Hepatocyte (in vitro differentiated cells): ENCODE measurements around the gene TRIM21. TPM values are rescaled to one million over a fixed set of nuclear protein-coding genes. Genes with fewer than 3 reads are reported as not detected.

Source experiments
- DNase-seq: peaks from one replicate; pipeline ENCODE4 v3.0.0-alpha.2; 2016; ENCODE audit warnings: low spot score
- H2AFZ ChIP-seq: fragments of 200-600 bp; sonication (generic); 2 replicates; pipeline ENCODE4 v1.6.0; 2016; ENCODE audit warnings: antibody characterized with exemption, mild to moderate bottlenecking
- H3K27ac ChIP-seq: fragments of 200-600 bp; sonication (generic); 2 replicates; pipeline ENCODE4 v1.5.1; 2016; ENCODE audit warnings: mild to moderate bottlenecking
- H3K27me3 ChIP-seq: fragments of 200-600 bp; sonication (generic); 2 replicates; pipeline ENCODE4 v1.6.1; 2016
- H3K36me3 ChIP-seq: fragments of 200-600 bp; sonication (generic); replicated peaks from 2 replicates; pipeline ENCODE4 v1.5.1; 2016; ENCODE audit warnings: low read depth; ENCODE audit not compliant: insufficient read depth
- H3K4me1 ChIP-seq: fragments of 200-600 bp; sonication (generic); 2 replicates; pipeline ENCODE4 v1.5.1; 2016; ENCODE audit warnings: mild to moderate bottlenecking, moderate library complexity; ENCODE audit not compliant: insufficient read depth
- H3K4me2 ChIP-seq: fragments of 200-600 bp; sonication (generic); 2 replicates; pipeline ENCODE4 v1.6.0; 2016
- H3K4me3 ChIP-seq: fragments of 200-600 bp; sonication (generic); 2 replicates; pipeline ENCODE4 v1.5.1; 2016; ENCODE audit warnings: mild to moderate bottlenecking
- H3K79me2 ChIP-seq: fragments of 200-600 bp; sonication (generic); 2 replicates; pipeline ENCODE4 v1.6.0; 2017; ENCODE audit warnings: mild to moderate bottlenecking
- H3K9me2 ChIP-seq: fragments of 200-600 bp; sonication (generic); replicated peaks from 2 replicates; pipeline ENCODE4 v1.6.0; 2017; ENCODE audit warnings: mild to moderate bottlenecking; ENCODE audit not compliant: insufficient read depth
- H3K9me3 ChIP-seq: fragments of 200-600 bp; sonication (generic); 2 replicates; pipeline ENCODE4 v1.5.1; 2016; ENCODE audit warnings: low read depth, mild to moderate bottlenecking
- H4K20me1 ChIP-seq: fragments of 200-600 bp; sonication (generic); 2 replicates; pipeline ENCODE4 v1.6.0; 2016; ENCODE audit warnings: mild to moderate bottlenecking; ENCODE audit not compliant: insufficient read depth, poor library complexity, severe bottlenecking
- CTCF ChIP-seq: fragments of 200-600 bp; sonication (generic); IDR thresholded peaks from 2 replicates; pipeline ENCODE4 v1.5.1; 2016; ENCODE audit warnings: antibody characterized with exemption, mild to moderate bottlenecking; ENCODE audit not compliant: poor library complexity
- EZH2 ChIP-seq: fragments of 200-600 bp; sonication (generic); IDR thresholded peaks from 2 replicates; pipeline ENCODE4 v1.6.1; 2016; ENCODE audit warnings: antibody characterized with exemption, mild to moderate bottlenecking, borderline replicate concordance
- EZH2phosphoT487 ChIP-seq: fragments of 200-600 bp; sonication (generic); IDR thresholded peaks from one replicate; pipeline ENCODE4 v1.6.1; 2018; ENCODE audit warnings: antibody characterized with exemption, mild to moderate bottlenecking, low read depth, moderate library complexity; ENCODE audit not compliant: unreplicated experiment, severe bottlenecking
- WGBS: methylation state at CpG from one replicate; pipeline ENCODE4 v1.1.6; 2016; ENCODE audit warnings: low lambda C conversion rate; ENCODE audit errors: missing lambda C conversion rate; 5-methylcytosine and 5-hydroxymethylcytosine counted together
- polyA plus RNA-seq: library from polyadenylated mRNA; unstranded; fragments of >200 nt; fragmentation: Nextera tagmentation; extraction: Ambion mirVana; gene quantifications from 2 replicates; pipeline ENCODE4 v1.2.1, GENCODE V29; 2016
- total RNA-seq: library from RNA; depleted of rRNA; stranded (reverse); fragments of >200 nt; gene quantifications from 2 replicates; pipeline ENCODE4 v1.2.3, GENCODE V29; 2014

Gene TRIM21
- total and polyA plus RNA-seq, 2 experiments from 2014 or later: 15.7 to 22.5 TPM

GRCh38 chr11:4393858-4394223 lies 339 bp upstream of the TRIM21 start:
- Histone ChIP-seq H3K79me2 (peaks cover 23% of the 10 kb centered on the region), H3K4me1 (peaks cover 6% of the 10 kb centered on the region), H3K9me3 (no peaks in the 10 kb centered on the region), H3K9me2 (no peaks in the 10 kb centered on the region), H3K27me3 (no peaks in the 10 kb centered on the region), H3K36me3 (no peaks in the 10 kb centered on the region), H3K4me3 (no peak overlapping the region), H3K27ac (peak overlapping the region; percentile 26), H2AFZ (peak overlapping the region; percentile 60), H3K4me2 (peak overlapping the region; percentile 75), H4K20me1 (peaks cover 2% of the 10 kb centered on the region)
- DNase-seq: no peak
- WGBS: 44% methylated on average over 11 of the region's 11 CpGs
- TF ChIP-seq CTCF (no peak), EZH2phosphoT487 (no peak), EZH2 (no peak)

- Histone ChIP-seq H3K79me2 (peaks cover 23% of the 10 kb centered on the region), H3K4me1 (peaks cover 6% of the 10 kb centered on the region), H3K36me3 (no peaks in the 10 kb centered on the region), H3K9me3 (no peaks in the 10 kb centered on the region), H3K4me2 (no peak overlapping the region), H4K20me1 (peaks cover 2% of the 10 kb centered on the region), H3K27ac (no peak overlapping the region), H3K4me3 (no peak overlapping the region), H3K27me3 (no peaks in the 10 kb centered on the region), H2AFZ (no peak overlapping the region), H3K9me2 (no peaks in the 10 kb centered on the region)
- WGBS: 100% methylated on average over 2 of the region's 2 CpGs
- DNase-seq: no peak
- no peak for TF ChIP-seq CTCF
Measured at GRCh38 chr11:4388221-4388620, 5.3 kb downstream of the TRIM21 start.

- DNase-seq: no peak
- no peaks in the 10 kb centered on the region for H3K36me3 ChIP-seq
- peaks cover 7% of the 10 kb centered on the region for H3K79me2 ChIP-seq
- no peak for TF ChIP-seq CTCF
- TF ChIP-seq EZH2: no peak
- no peak for TF ChIP-seq EZH2phosphoT487
- peaks cover 2% of the 10 kb centered on the region for H4K20me1 ChIP-seq
- no peaks in the 10 kb centered on the region for H3K9me3 ChIP-seq
- no peak overlapping the region for H2AFZ ChIP-seq
- H3K4me2 ChIP-seq: no peak overlapping the region
- 96% methylated on average over 3 of the region's 3 CpGs for WGBS
- H3K27ac ChIP-seq: no peak overlapping the region
- no peak overlapping the region for H3K4me3 ChIP-seq
- no peaks in the 10 kb centered on the region for H3K4me1 ChIP-seq
- no peaks in the 10 kb centered on the region for H3K9me2 ChIP-seq
- no peaks in the 10 kb centered on the region for H3K27me3 ChIP-seq
Measured at GRCh38 chr11:4385978-4386740, 7.3 kb downstream of the TRIM21 start.

GRCh38 chr11:4381901-4382300 lies 11.6 kb downstream of the TRIM21 start:
- Histone ChIP-seq H3K79me2 (no peaks in the 10 kb centered on the region), H3K9me2 (no peaks in the 10 kb centered on the region), H3K27me3 (no peaks in the 10 kb centered on the region), H3K4me1 (no peaks in the 10 kb centered on the region), H3K36me3 (no peaks in the 10 kb centered on the region), H4K20me1 (no peaks in the 10 kb centered on the region), H3K4me3 (no peak overlapping the region), H2AFZ (no peak overlapping the region), H3K9me3 (no peaks in the 10 kb centered on the region), H3K4me2 (no peak overlapping the region), H3K27ac (no peak overlapping the region)
- TF ChIP-seq CTCF: no peak
- TF ChIP-seq EZH2phosphoT487: no peak
- no peak for TF ChIP-seq EZH2
- no peak for DNase-seq
- WGBS: 76% methylated on average over 2 of the region's 2 CpGs
